ENCODE data around the gene TMEM119.

Gene TMEM119

DNA sequence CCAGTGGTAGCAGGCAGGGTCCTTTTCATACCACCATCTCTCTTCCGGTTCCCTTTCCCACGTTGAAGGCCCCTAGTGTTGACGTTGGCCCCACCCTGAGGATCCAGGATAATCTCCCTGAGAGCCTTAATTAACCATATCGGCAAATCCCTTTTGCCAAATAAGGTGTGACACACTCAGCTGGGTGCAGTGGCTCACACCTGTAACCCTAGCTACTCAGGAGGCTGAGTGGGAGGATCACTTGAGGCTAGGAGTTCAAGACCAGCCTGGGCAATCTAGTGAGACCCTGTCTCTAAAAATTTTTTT lies 2.8 kb upstream of the TMEM119 start:
- DNase-seq (ENCODE audit: low read depth), result no peak
- H3K4me3 ChIP-seq (ENCODE audit: control insufficient read depth, low read depth, low read length), result no peak overlapping the region
- TF ChIP-seq, protein P1, sequence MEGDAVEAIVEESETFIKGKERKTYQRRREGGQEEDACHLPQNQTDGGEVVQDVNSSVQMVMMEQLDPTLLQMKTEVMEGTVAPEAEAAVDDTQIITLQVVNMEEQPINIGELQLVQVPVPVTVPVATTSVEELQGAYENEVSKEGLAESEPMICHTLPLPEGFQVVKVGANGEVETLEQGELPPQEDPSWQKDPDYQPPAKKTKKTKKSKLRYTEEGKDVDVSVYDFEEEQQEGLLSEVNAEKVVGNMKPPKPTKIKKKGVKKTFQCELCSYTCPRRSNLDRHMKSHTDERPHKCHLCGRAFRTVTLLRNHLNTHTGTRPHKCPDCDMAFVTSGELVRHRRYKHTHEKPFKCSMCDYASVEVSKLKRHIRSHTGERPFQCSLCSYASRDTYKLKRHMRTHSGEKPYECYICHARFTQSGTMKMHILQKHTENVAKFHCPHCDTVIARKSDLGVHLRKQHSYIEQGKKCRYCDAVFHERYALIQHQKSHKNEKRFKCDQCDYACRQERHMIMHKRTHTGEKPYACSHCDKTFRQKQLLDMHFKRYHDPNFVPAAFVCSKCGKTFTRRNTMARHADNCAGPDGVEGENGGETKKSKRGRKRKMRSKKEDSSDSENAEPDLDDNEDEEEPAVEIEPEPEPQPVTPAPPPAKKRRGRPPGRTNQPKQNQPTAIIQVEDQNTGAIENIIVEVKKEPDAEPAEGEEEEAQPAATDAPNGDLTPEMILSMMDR (conservative IDR thresholded peaks at IDR 0.05; ENCODE audit: control insufficient read depth, insufficient read depth, low read depth, low read length), result no peak

DNA sequence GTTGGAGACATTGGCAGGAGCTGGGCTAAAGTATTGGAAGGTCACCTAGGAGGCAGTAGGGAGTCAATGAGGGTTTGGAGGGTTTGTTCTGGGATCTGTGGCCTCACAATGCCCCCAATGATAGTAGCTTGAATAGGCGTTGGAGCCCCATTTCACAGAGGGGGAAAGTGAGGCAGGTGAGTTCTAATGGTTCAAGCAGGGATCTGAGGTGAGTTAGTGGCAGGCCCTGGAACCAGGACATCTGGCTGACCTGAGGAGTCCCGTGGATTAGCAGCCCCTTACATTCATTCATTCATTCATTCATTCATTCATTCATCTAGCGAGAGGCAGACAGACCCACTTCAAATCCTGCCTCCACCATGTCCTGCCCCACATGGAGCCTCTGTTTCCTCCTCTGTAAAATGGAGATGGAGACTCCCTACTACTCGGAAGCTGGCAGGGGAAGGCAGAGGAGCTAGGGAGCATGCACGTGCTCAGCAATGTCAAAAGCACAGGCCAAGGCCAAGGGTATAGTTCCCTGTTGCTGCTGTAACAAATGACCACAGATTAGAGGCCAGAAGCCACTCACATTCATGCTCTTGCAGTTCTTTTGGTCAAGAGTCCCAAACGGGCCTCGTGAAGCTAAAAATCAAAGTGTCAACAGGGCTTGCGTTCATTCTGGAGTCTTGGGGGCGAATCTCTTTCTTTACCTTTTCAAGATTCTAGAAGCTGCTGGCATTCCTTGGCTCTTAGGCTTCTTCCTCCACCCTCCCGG lies 2.2 kb upstream of the TMEM119 start:
- no peak overlapping the region for H3K4me3 ChIP-seq (ENCODE audit: control insufficient read depth, low read depth, low read length)
- TF ChIP-seq, protein P1 (conservative IDR thresholded peaks at IDR 0.05; ENCODE audit: control insufficient read depth, insufficient read depth, low read depth, low read length), result no peak
- DNase-seq (ENCODE audit: low read depth), result no peak

DNA sequence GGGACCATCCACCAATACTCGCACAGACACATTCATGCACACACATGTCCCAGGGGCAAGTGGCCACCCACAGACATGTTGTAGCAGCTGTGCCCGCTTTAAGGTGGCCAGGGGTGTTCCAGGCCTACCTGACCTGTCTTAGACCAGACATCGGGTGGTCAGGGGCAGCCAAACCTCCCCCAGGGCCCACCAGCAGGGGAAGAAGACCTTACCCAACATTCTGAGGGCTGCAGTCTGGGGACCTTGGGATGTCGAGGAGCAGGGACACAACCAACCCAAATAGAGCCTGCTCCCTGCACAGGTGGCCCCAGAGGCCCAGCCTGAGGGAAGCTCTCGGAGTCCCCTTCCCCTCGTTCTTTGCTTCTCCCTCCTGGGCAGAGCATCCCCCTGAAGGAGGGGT lies 1.7 kb upstream of the TMEM119 start:
- no peak for DNase-seq (ENCODE audit: low read depth)
- TF ChIP-seq, protein P1 (conservative IDR thresholded peaks at IDR 0.05; ENCODE audit: control insufficient read depth, insufficient read depth, low read depth, low read length), result no peak
- no peak overlapping the region for H3K4me3 ChIP-seq (ENCODE audit: control insufficient read depth, low read depth, low read length)

DNA sequence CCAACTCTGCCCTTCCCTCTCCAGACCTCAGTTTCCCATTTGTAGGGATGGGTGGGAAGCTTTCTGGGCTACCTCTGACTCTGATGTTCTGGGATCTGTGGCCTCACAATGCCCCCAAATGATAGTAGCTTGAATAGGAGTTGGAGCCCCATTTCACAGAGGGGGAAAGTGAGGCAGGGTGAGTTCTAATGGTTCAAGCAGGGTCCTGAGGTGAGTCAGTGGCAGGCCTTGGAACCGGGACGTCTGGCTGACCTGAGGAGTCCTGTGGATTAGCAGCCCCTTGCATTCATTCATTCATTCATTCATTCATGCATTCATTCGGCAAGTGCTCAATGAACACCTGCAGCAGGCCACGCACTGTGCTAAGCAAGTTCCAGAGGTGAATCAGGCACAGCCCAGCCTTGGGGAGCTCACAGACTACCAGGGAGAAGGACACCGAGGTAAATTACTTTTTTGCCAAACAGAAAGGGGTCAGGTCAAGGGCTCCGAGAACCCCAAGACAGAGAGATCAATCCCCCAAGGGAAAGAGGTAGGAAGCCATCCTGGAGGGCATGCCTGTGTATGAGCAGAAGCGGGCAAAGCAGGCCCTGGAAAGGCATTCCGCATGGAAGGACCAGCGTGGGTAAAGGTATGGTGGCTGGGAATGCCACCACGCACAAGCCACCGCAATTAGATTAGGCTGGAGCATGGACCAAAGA lies 818 bp upstream of the TMEM119 start:
- H3K4me3 ChIP-seq (ENCODE audit: control insufficient read depth, low read depth, low read length), result peak overlapping the region; percentile 70
- TF ChIP-seq, protein P1 (conservative IDR thresholded peaks at IDR 0.05; ENCODE audit: control insufficient read depth, insufficient read depth, low read depth, low read length), result no peak
- DNase-seq (ENCODE audit: low read depth), result no peak

DNA sequence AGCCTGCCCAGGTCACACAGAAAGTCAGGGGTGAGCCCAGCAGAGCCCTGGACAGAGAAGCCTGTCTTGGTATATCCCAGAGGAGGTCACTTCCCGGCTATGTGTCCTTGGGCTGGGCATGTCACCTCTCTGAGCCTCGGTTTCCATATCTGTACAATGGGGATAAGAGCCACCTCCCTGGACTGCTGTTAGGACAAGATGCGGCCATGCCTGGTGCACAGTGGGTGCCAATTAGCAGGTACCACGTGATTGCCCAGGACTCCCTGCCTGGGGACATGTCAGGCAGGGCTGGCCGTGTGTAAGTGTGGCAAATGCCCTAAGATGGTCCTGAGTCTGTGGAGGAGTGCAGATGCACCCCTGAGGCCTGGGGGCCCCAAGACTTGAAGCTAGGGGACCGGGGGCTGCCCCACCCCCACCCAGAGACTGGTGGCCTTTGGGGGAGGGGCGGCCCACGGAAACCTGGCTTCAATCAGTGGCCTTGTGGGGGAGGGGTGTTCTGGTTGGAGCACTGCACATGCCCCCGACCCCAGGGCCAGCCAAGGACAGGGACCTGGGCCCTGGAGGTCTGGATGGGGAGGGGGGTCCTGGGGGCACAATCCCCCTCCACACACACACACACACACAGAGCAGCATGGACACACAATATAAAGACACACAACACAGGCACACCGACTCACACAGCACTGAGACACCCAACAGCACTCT lies 878 bp downstream of the TMEM119 start:
- TF ChIP-seq, protein P1 (conservative IDR thresholded peaks at IDR 0.05; ENCODE audit: control insufficient read depth, insufficient read depth, low read depth, low read length), result no peak
- H3K4me3 ChIP-seq (ENCODE audit: control insufficient read depth, low read depth, low read length), result peak overlapping the region; percentile 70
- DNase-seq (ENCODE audit: low read depth), result no peak

DNA sequence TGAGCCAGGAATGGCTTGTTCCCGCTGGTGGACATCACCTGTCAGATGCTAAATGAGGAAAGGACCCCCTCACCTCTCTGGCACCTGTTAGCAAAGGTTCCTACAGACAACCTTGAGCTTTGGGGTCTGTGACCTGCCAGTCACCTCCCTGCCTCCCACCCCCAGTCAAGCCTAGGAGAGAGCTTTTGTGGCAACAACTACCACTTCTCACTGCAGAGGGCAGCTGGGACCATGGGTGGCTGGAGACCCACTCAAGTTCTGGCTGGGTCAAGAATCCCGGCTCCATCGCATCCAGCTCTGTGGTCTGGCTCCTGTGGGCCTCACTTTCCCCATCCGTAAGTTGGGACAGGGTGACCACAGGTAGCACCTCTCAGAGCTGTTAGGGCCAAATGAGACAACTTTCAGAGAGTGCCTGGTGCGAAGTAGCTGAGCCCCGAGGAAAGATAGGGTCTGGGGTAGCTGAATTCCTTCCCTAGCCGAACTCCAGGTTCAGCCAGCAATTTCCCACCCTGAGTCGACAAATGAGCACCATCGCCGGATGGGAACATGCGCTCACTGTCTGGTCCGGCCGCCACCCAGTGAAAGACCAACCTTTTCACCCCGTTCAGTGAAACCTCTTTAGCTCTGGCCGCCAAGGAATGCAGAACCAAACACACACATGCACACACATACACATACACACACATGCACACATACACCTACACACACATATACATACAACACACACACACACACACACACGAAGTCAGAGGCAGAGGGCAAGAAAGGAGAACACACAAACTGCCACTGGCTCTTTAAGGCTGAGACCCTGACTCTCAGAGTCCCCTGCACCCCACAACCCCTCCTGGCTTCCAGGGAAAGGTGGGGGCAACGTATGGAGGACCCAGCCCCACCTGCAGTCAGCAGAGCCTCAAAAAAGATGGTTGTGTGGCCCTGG lies 1.9 kb downstream of the TMEM119 start:
- peak overlapping the region; percentile 70 for H3K4me3 ChIP-seq (ENCODE audit: control insufficient read depth, low read depth, low read length)
- TF ChIP-seq, protein P1 (conservative IDR thresholded peaks at IDR 0.05; ENCODE audit: control insufficient read depth, insufficient read depth, low read depth, low read length), result no peak

More for the DNA sequence above, 1.9 kb downstream of the TMEM119 start:
- DNase-seq (ENCODE audit: low read depth), result no peak

All from fibroblast of mammary gland (primary cell).